Gastroesophageal sphincter (tissue), 4 donors: ENCODE results near the gene DCTN3. TPM values are rescaled to one million over a fixed set of nuclear protein-coding genes. Genes with fewer than 3 reads are reported as not detected.

ENCODE experiments used
- ATAC-seq: fragments of 150-250 bp; one replicate; pipeline ENCODE4 v1.9.1; 2016; ENCODE audit warnings: mild to moderate bottlenecking, moderate library complexity
- H3K27ac ChIP-seq, 4 donors: fragments of 200-600 bp; sonication (generic) in 3 of 4; 1 replicate in 3 of 4; 2 replicates in 1 of 4; pipeline ENCODE4 v1.5.1; 2016 to 2019
- H3K27me3 ChIP-seq: fragments of 200-600 bp; sonication (generic); one replicate; pipeline ENCODE4 v1.5.1; 2019
- H3K36me3 ChIP-seq, 2 donors: fragments of 200-600 bp; sonication (generic); one replicate each; pipeline ENCODE4 v1.5.1; 2019; ENCODE audit warnings: control low read depth in 1 of 2
- H3K4me1 ChIP-seq, 3 donors: fragments of 200-600 bp; sonication (generic); 1 replicate in 2 of 3; 2 replicates in 1 of 3; pipeline ENCODE4 v1.5.1; 2016 to 2019; ENCODE audit warnings: control low read depth in 2 of 3
- H3K4me3 ChIP-seq, 2 donors: fragments of 200-600 bp; sonication (generic); one replicate each; pipeline ENCODE4 v1.5.1; 2019; ENCODE audit warnings: mild to moderate bottlenecking in 1 of 2, moderate library complexity in 1 of 2
- H3K9me3 ChIP-seq, 3 donors: fragments of 200-600 bp; sonication (generic); one replicate each; pipeline ENCODE4 v1.5.1; 2017 to 2019; ENCODE audit warnings: control low read depth in 2 of 3
- EP300 ChIP-seq: sonication (generic); formaldehyde crosslinking; IDR thresholded peaks from one replicate; pipeline ENCODE4 v1.6.1; 2017; ENCODE audit warnings: antibody characterized with exemption, mild to moderate bottlenecking
- POLR2A ChIP-seq, 2 donors: fragments of 450-650 bp; IDR thresholded peaks; one replicate each; pipeline ENCODE4 v1.6.1; 2017; ENCODE audit warnings: antibody characterized with exemption in 2 of 2, mild to moderate bottlenecking in 2 of 2, moderate library complexity in 1 of 2
- POLR2AphosphoS5 ChIP-seq: sonication (generic); formaldehyde crosslinking; IDR thresholded peaks from one replicate; pipeline ENCODE4 v1.6.1; 2017; ENCODE audit warnings: antibody characterized with exemption
- WGBS, 2 donors: methylation state at CpG; one replicate each; pipeline ENCODE4 v1.1.5; 2018; ENCODE audit warnings: low coverage in 1 of 2; 5-methylcytosine and 5-hydroxymethylcytosine counted together
- total RNA-seq, 4 donors: library from RNA; depleted of rRNA; stranded (reverse); fragments of >200 nt; gene quantifications; one replicate each; pipeline ENCODE4 v1.1.0, GENCODE V29; 2016
- TF ChIP-seq, protein P1 (sequence below), 4 experiments: fragments of 200-600 bp in 2 of 4; fragments of 450-650 bp in 2 of 4; sonication (generic) in 1 of 4; IDR thresholded peaks; one replicate each; pipeline ENCODE4 v1.5.1; 2017 to 2019; ENCODE audit warnings: antibody characterized with exemption in 4 of 4, mild to moderate bottlenecking in 2 of 4, moderate library complexity in 2 of 4

DCTN3 gene
- 100 to 1,000 TPM in 2 of 4 donors, 10 to 100 TPM in 2; 80.5 to 136 (median 98.7) TPM for total RNA-seq

DNA sequence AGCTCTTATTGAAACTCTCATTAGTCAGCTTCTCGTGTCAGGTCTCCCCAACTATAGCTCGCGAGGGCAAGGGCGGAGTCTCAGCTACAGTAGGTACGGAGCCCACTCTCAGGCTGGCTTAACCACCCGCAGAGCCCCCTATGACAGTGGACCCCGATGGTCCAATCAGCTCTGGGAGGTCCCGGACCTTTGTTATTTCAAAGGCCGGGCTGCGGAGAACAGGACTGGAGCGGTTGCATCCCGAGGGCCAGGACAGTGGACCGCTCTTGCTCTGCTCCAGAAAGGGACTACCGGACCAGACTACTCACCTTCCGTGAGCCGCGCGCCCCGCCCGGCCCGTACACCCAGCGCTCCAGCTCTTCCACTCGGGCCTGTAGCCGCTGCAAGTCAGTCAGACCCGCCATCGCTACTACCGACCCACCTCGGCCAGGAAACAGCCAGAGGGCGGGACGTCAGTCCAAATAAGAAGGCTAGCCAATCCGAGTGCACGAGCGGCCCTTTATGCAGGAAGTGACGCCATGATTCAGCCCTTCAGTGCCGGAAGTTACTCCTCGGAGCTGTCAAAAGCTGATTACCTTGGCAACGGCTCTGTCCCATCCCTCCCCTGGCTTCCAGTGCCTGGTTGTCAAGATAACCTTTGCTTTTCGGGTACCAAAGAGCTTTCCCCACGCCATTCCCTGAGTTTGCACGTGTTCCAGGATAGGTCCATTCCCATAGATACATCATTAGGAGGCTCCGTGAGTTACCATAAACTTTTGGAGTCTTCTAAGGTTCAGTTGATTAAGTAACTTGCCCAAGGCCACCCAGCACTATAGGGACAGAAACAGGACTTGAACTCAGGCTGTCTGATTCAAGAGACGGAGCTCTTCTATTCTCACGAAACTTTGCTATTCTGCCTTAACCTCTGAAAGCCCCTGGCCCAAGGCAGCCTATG, at the start of gene DCTN3:
TSS of gene DCTN3 (minus strand) at position 435 of the 934 bp plus-strand sequence. CDS start at position 404, 31 bp downstream.
- H3K27me3 ChIP-seq: peaks cover 41% of the 10 kb centered on the region
- H3K27ac ChIP-seq: peak within 1 kb of the TSS in 3 of 4 donors; percentile 64 to 72 (median 71)
- H3K36me3 ChIP-seq: peaks cover 0 to 34% of the 10 kb centered on the region in 2 donors
- peaks cover 0 to 40% (median 10%) of the 10 kb centered on the region in 3 donors for H3K4me1 ChIP-seq
- peak within 1 kb of the TSS; percentile 62 to 91 for H3K4me3 ChIP-seq
- WGBS, 2 donors: 10 to 60% methylated on average over 1 to 14 of the region's 43 CpGs
- peak; percentile 99 for ATAC-seq
- H3K9me3 ChIP-seq: no peaks in the 10 kb centered on the region
- TF ChIP-seq EP300 (no peak), POLR2AphosphoS5 (peak; percentile 54), POLR2A (IDR thresholded peaks at IDR 0.05) (peak; percentile 27 to 53)

- H3K4me1 ChIP-seq: peaks cover 0 to 43% (median 13%) of the 10 kb centered on the region in 3 donors
- WGBS, 2 donors: 0% methylated on average over 8 of the region's 55 CpGs; no CpG with 5 or more reads in 1 of the 2 donors
- H3K9me3 ChIP-seq: peaks cover 0 to 7% (median 0%) of the 10 kb centered on the region in 3 donors
- H3K36me3 ChIP-seq: peaks cover 0 to 43% of the 10 kb centered on the region in 2 donors
- H3K27me3 ChIP-seq: no peaks in the 10 kb centered on the region
- ATAC-seq: peak; percentile 92
- peak overlapping the region; percentile 85 to 93 for H3K4me3 ChIP-seq
- TF ChIP-seq, protein P1, sequence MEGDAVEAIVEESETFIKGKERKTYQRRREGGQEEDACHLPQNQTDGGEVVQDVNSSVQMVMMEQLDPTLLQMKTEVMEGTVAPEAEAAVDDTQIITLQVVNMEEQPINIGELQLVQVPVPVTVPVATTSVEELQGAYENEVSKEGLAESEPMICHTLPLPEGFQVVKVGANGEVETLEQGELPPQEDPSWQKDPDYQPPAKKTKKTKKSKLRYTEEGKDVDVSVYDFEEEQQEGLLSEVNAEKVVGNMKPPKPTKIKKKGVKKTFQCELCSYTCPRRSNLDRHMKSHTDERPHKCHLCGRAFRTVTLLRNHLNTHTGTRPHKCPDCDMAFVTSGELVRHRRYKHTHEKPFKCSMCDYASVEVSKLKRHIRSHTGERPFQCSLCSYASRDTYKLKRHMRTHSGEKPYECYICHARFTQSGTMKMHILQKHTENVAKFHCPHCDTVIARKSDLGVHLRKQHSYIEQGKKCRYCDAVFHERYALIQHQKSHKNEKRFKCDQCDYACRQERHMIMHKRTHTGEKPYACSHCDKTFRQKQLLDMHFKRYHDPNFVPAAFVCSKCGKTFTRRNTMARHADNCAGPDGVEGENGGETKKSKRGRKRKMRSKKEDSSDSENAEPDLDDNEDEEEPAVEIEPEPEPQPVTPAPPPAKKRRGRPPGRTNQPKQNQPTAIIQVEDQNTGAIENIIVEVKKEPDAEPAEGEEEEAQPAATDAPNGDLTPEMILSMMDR (IDR thresholded peaks at IDR 0.05): no peak
- TF ChIP-seq EP300 (no peak), POLR2A (IDR thresholded peaks at IDR 0.05) (peak; percentile 92 to 94), POLR2AphosphoS5 (peak; percentile 99)
- H3K27ac ChIP-seq: peak overlapping the region; percentile 99 to 100 (median 100)
These were observed 45.3 kb upstream of the DCTN3 start for GRCh38 chr9:34665381-34666250.

GRCh38 chr9:34665067-34665380, 44.7 kb upstream of the DCTN3 start:
- H3K9me3 ChIP-seq: peaks cover 0 to 7% (median 0%) of the 10 kb centered on the region in 3 donors
- TF ChIP-seq POLR2AphosphoS5: no peak
- TF ChIP-seq, protein P1 (IDR thresholded peaks at IDR 0.05): peak in 1 of 4 experiments; percentile 49
- peaks cover 0 to 43% (median 13%) of the 10 kb centered on the region in 3 donors for H3K4me1 ChIP-seq
- H3K36me3 ChIP-seq: peaks cover 0 to 43% of the 10 kb centered on the region in 2 donors
- H3K4me3 ChIP-seq: peak overlapping the region; percentile 85 to 93
- no CpG with 5 or more reads among the region's 26 CpGs for WGBS, 2 donors
- peak; percentile 14 for ATAC-seq
- H3K27ac ChIP-seq: peak overlapping the region; percentile 41 to 100 (median 99)
- H3K27me3 ChIP-seq: no peaks in the 10 kb centered on the region

- no peaks in the 10 kb centered on the region for H3K27me3 ChIP-seq
- peak; percentile 39 for ATAC-seq
- H3K36me3 ChIP-seq: peaks cover 0 to 43% of the 10 kb centered on the region in 2 donors
- peaks cover 0 to 3% (median 0%) of the 10 kb centered on the region in 3 donors for H3K9me3 ChIP-seq
- 10 to 27% methylated on average over 3 to 15 of the region's 18 CpGs for WGBS, 2 donors
- TF ChIP-seq, protein P1 (IDR thresholded peaks at IDR 0.05): peak in 3 of 4 experiments; percentile 79 to 87 (median 82)
- no peak for TF ChIP-seq POLR2A (IDR thresholded peaks at IDR 0.05)
- TF ChIP-seq POLR2AphosphoS5: peak; percentile 13
- peaks cover 0 to 43% (median 13%) of the 10 kb centered on the region in 3 donors for H3K4me1 ChIP-seq
- H3K27ac ChIP-seq: peak overlapping the region; percentile 41 to 100 (median 99)
- peak overlapping the region; percentile 85 to 93 for H3K4me3 ChIP-seq
These were observed 44.2 kb upstream of the DCTN3 start for GRCh38 chr9:34664281-34665066.
